Activated T-cell treated with anti-CD3 and anti-CD28 coated beads, Interleukin-2, amount 50 U/mL, for 72 hours (primary cell): ENCODE measurements around the gene TRAK1. TPM values are rescaled to one million over a fixed set of nuclear protein-coding genes. Genes with fewer than 3 reads are reported as not detected.
A peak's percentile ranks its signal among the peaks of the same experiment; 100 is the strongest.

Experiments
- ATAC-seq, 2 donors: fragments of 150-1000 bp; cut with Tn5 transposase; replicated peaks in 1 of 2; 2 replicates each; pipeline ENCODE4 v1.10.0; 2021; ENCODE audit warnings: moderate library complexity in 2 of 2, mild to moderate bottlenecking in 1 of 2
- DNase-seq, 2 donors: peaks; one replicate each; pipeline ENCODE4 v3.0.0; 2021 to 2022; ENCODE audit warnings: mixed read lengths in 1 of 2
- H3K27ac Mint-ChIP-seq: one replicate; pipeline ENCODE4 v1.8.0; 2022; ENCODE audit warnings: mild to moderate bottlenecking, moderate library complexity, mixed read lengths
- H3K27me3 Mint-ChIP-seq: one replicate; pipeline ENCODE4 v1.8.0; 2022; ENCODE audit warnings: low read depth, mixed read lengths
- H3K36me3 Mint-ChIP-seq, 2 donors: one replicate each; pipeline ENCODE4 v1.8.0; 2022; ENCODE audit warnings: mixed read lengths in 2 of 2, mild to moderate bottlenecking in 1 of 2; ENCODE audit not compliant: insufficient read depth in 2 of 2
- H3K4me1 Mint-ChIP-seq: one replicate; pipeline ENCODE4 v1.8.0; 2022; ENCODE audit warnings: low read depth, mixed read lengths
- H3K4me3 Mint-ChIP-seq, 2 donors: one replicate each; pipeline ENCODE4 v1.8.0; 2022; ENCODE audit warnings: mild to moderate bottlenecking in 2 of 2, mixed read lengths in 2 of 2, moderate library complexity in 2 of 2
- H3K9me3 Mint-ChIP-seq, 2 donors: one replicate each; pipeline ENCODE4 v1.8.0; 2022; ENCODE audit warnings: mixed read lengths in 2 of 2
- total RNA-seq, 2 donors: library from RNA; stranded (reverse); gene quantifications; one replicate each; pipeline ENCODE4 v1.2.3, GENCODE V29; 2022

The TRAK1 gene
- total RNA-seq, 2 donors from 2014 or later, result 17.8 to 19.6 TPM

DNA sequence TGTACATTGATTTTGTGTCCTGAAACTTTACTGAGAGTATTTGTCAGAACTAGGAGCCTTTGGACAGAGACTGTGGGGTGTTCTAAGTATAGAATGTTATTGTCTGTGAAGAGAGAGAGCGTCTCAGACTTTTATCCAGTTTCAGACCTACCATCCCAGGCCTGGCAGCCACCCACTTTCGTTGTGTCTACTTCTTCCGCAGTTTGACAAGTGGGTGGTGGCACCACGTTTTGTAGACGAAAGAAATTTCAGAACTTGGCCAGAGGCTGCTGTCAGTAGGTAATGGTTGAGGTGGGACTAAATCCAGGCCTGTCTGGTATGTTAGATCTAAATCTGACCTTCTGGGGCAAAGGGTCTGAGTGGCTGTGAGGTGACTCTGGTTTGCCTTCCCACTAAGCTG lies 13.4 kb upstream of the TRAK1 start:
- DNase-seq (no peak), ATAC-seq (no peak)
- H3K27ac Mint-ChIP-seq, result peak overlapping the region; percentile 8
- peaks cover 2 to 3% of the 10 kb centered on the region in 2 donors for H3K9me3 Mint-ChIP-seq
- H3K27me3 Mint-ChIP-seq, result no peaks in the 10 kb centered on the region
- peaks cover 50% of the 10 kb centered on the region for H3K4me1 Mint-ChIP-seq
- H3K4me3 Mint-ChIP-seq, result no peak overlapping the region
- H3K36me3 Mint-ChIP-seq, result peaks cover 2 to 5% of the 10 kb centered on the region in 2 donors

- Mint-ChIP-seq H3K27ac (no peak overlapping the region), H3K9me3 (peaks cover 2 to 3% of the 10 kb centered on the region in 2 donors), H3K36me3 (peaks cover 2 to 5% of the 10 kb centered on the region in 2 donors), H3K4me1 (peaks cover 50% of the 10 kb centered on the region), H3K4me3 (no peak overlapping the region), H3K27me3 (no peaks in the 10 kb centered on the region)
- DNase-seq (no peak), ATAC-seq (no peak)
Measured at GRCh38 chr3:42078677-42079076, 12.5 kb upstream of the TRAK1 start.

GRCh38 chr3:42079701-42080452 lies 11.3 kb upstream of the TRAK1 start:
- ATAC-seq, result no peak

DNA sequence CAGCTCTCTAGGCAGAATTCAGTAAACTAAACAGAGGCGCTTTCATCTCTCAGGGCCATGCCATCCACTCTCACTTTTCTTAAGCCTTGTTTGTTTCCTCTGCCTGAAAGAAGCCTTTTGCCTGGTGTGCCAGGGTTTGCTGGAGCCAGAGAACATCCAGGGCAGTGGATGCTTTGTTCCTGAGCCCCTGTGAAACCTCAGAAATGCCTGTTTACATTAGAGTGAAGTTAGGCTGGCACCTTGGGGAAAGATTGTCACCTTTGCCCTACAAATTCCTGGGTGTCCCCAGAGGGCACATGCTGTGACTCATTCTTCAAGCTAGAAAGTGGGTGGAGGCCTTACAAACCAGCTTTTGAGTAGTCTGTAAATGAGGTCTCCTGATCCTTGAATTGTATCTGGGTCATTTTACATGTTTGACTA lies 10.7 kb upstream of the TRAK1 start:
- ATAC-seq (peak; percentile 82 to 83), DNase-seq (peak in 1 of 2 donors; percentile 31)
- Mint-ChIP-seq H3K4me3 (peak overlapping the region; percentile 44 to 92), H3K27ac (peak overlapping the region; percentile 84), H3K27me3 (no peaks in the 10 kb centered on the region), H3K9me3 (peaks cover 2 to 3% of the 10 kb centered on the region in 2 donors), H3K4me1 (peaks cover 59% of the 10 kb centered on the region), H3K36me3 (peaks cover 2 to 5% of the 10 kb centered on the region in 2 donors)

More at GRCh38 chr3:42079701-42080452, 11.3 kb upstream of the TRAK1 start:
- no peaks in the 10 kb centered on the region for H3K27me3 Mint-ChIP-seq
- H3K36me3 Mint-ChIP-seq, result peaks cover 2 to 5% of the 10 kb centered on the region in 2 donors
- DNase-seq, result no peak
- peaks cover 53% of the 10 kb centered on the region for H3K4me1 Mint-ChIP-seq
- peaks cover 2 to 3% of the 10 kb centered on the region in 2 donors for H3K9me3 Mint-ChIP-seq
- H3K4me3 Mint-ChIP-seq, result peak overlapping the region; percentile 44 to 92
- peak overlapping the region; percentile 84 for H3K27ac Mint-ChIP-seq

- Mint-ChIP-seq H3K27ac (peak overlapping the region; percentile 96), H3K4me1 (peaks cover 68% of the 10 kb centered on the region), H3K9me3 (no peaks in the 10 kb centered on the region), H3K36me3 (peaks cover 0 to 4% of the 10 kb centered on the region in 2 donors), H3K4me3 (peak overlapping the region; percentile 65 to 92), H3K27me3 (no peaks in the 10 kb centered on the region)
- ATAC-seq (peak; percentile 56 to 57), DNase-seq (no peak)
Measured at GRCh38 chr3:42081838-42082473, 9.2 kb upstream of the TRAK1 start.

DNA sequence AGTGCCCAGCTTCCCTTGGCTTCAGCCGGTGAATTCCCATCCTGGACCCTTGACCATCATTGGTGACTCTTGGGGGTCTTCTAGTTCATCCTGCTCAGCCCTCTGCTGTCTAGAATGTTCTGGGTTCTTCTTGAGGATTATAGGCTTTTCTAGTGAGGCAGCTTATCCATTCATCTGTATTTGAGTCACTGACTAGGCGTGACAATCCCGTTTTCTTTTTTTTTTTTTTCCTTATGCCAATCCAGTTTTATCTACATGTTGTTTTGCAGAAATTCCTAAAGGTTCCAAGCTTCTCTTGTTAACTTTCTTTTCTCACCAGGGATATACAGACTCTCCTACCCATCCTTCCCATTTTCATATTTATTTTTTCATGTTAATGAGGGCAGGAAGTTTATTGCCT lies 6.6 kb upstream of the TRAK1 start:
- no peak for ATAC-seq
- DNase-seq, result no peak
- no peaks in the 10 kb centered on the region for H3K9me3 Mint-ChIP-seq
- peaks cover 70% of the 10 kb centered on the region for H3K4me1 Mint-ChIP-seq
- H3K27ac Mint-ChIP-seq, result no peak overlapping the region
- H3K36me3 Mint-ChIP-seq, result peaks cover 0 to 2% of the 10 kb centered on the region in 2 donors
- H3K27me3 Mint-ChIP-seq, result no peaks in the 10 kb centered on the region
- no peak overlapping the region for H3K4me3 Mint-ChIP-seq

DNA sequence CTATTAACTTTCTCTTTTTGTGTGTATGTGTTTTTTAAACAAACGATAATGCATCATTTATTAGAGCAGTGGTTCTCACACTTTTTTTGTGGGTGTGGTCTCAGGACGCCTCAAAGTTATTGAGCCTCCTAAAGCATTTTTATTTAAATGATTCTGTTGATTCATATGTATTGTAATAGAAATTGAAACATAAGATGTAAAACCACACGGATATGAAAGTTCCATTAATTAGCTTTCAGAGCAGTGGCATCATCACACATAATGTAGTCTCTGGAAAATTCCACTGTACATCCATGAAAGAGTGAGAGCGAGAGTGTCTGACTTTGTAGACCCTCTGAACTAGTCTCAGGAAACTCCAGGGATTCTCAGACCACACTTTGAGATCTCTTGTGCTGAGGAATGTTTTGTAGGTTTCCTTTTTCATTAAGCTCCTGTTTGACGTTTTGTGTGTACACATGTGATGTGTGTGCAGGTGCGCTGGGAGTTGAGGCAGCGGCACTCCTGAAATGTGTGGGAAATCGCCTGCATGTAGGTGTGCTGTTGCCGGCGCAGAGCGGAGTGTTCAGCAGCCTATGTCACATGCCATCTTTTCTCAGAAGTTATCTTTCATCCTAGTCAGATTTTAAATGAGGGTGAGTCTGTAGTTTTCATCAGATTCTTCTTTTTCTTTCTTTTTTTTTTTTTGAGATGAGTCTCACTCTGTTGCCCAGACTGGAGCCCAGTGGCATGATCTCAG lies 5.3 kb upstream of the TRAK1 start:
- Mint-ChIP-seq H3K36me3 (peaks cover 0 to 9% of the 10 kb centered on the region in 2 donors), H3K4me1 (peaks cover 70% of the 10 kb centered on the region), H3K9me3 (no peaks in the 10 kb centered on the region), H3K27ac (peak overlapping the region; percentile 70), H3K4me3 (peak overlapping the region; percentile 56 to 61), H3K27me3 (no peaks in the 10 kb centered on the region)
- peak in 1 of 2 donors; percentile 44 for ATAC-seq
- no peak for DNase-seq

GRCh38 chr3:42088803-42089530 lies 2.2 kb upstream of the TRAK1 start:
- H3K4me3 Mint-ChIP-seq, result no peak overlapping the region
- no peak for ATAC-seq
- H3K27ac Mint-ChIP-seq, result no peak overlapping the region
- no peaks in the 10 kb centered on the region for H3K9me3 Mint-ChIP-seq
- no peak for DNase-seq
- H3K27me3 Mint-ChIP-seq, result no peaks in the 10 kb centered on the region
- H3K36me3 Mint-ChIP-seq, result peaks cover 5 to 16% of the 10 kb centered on the region in 2 donors
- peaks cover 74% of the 10 kb centered on the region for H3K4me1 Mint-ChIP-seq

DNA sequence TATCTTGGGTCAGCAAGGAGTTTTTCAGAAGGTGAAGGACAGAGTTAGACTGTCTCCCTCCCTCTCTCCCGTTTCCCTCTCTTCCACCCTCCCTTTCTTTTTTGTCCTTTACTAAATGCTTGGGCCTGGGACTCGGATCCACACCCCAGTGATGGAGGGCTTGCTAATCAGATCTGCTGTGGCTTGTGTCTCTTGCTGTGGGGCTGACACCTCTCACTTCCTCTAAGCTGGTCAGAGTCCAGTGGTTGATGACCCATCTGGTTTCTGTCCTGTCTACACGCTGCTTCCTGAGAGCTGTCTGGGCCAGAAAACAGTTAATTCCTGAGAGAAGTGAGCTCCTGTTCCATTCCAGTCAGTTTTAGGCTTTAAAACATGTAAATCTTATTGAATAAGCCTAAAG lies 849 bp downstream of the TRAK1 start:
- H3K27ac Mint-ChIP-seq, result no peak overlapping the region
- peak overlapping the region; percentile 8 to 41 for H3K4me3 Mint-ChIP-seq
- ATAC-seq (peak; percentile 47 to 56), DNase-seq (no peak)
- H3K4me1 Mint-ChIP-seq, result peaks cover 78% of the 10 kb centered on the region
- no peaks in the 10 kb centered on the region for H3K27me3 Mint-ChIP-seq
- H3K9me3 Mint-ChIP-seq, result no peaks in the 10 kb centered on the region
- H3K36me3 Mint-ChIP-seq, result peaks cover 5 to 13% of the 10 kb centered on the region in 2 donors

DNA sequence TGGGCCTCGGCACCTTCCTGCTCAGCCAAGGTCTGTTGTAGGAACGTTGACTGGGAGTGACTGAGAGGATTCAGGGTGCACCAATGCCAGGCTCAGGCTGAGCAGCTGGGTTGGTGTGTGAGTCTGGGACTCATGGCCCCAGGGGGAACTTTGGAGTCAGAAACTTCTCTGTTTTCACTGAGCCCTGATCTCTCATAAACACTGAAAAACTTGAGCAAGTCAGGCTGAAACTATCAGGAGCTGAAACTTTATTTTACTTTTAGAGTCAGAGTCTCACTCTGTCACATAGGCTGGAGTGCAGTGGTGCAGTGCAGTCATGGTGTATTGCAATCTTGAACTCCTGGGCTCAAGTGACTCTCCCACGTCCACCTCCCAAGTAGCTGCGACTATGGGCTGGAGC lies 3.0 kb downstream of the TRAK1 start:
- H3K4me3 Mint-ChIP-seq, result peak overlapping the region; percentile 34 to 50
- DNase-seq (no peak), ATAC-seq (peak; percentile 43 to 52)
- no peaks in the 10 kb centered on the region for H3K27me3 Mint-ChIP-seq
- no peaks in the 10 kb centered on the region for H3K9me3 Mint-ChIP-seq
- no peak overlapping the region for H3K27ac Mint-ChIP-seq
- peaks cover 82% of the 10 kb centered on the region for H3K4me1 Mint-ChIP-seq
- peaks cover 5 to 13% of the 10 kb centered on the region in 2 donors for H3K36me3 Mint-ChIP-seq

DNA sequence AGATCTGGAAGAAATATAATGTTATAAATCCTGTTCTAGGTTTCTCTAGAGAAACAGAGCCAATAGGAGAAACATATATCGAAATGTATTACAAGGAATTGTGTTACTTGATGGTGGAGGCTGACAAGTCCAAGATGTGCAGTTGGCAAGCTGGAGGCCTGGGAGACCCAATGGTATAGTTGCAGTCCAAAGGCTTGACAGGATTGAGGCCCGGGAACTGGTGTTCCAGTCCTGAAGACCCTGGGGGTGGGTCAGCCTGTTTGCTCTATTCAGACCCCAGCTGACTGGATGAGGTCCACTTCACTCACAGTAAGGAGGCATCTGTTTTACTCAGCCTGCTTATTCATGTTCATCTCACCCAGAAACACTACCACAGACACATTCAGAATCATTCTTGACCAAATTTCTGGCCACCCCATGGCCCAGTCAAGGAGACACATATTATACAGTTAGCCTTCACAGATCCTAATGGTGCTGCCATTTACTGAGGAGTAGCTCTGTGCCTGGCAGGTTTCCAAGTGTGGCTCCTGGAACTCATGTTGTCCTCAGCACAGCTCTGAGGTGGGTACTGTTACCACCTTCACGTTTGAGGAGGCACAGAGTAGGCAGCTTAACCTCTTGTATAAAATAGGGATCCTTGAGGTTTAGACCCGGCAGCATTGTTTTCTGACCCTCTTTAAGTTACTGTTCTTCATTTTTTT lies 3.7 kb downstream of the TRAK1 start:
- Mint-ChIP-seq H3K27me3 (no peaks in the 10 kb centered on the region), H3K27ac (no peak overlapping the region), H3K9me3 (no peaks in the 10 kb centered on the region), H3K4me1 (peaks cover 78% of the 10 kb centered on the region), H3K4me3 (no peak overlapping the region), H3K36me3 (peaks cover 5 to 12% of the 10 kb centered on the region in 2 donors)
- ATAC-seq (peak in 1 of 2 donors; percentile 22), DNase-seq (no peak)

DNA sequence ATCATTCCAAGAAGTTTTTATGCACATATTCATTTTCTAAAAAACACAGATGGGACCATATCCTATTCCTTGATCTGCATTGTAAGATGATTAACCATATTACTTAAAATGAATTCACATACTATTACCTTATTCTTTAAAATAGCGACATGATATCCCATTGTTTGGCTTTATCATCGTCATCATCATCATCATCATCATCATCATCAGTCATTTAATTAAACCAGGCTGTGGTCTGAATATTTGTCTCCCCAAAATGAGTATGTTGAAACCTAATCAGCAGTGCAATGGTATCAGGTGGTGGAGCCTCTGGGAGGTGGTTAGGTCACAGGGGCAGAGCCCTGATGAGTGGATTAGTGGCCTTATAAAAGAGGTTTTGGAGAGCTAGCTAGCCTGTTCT lies 4.4 kb downstream of the TRAK1 start:
- Mint-ChIP-seq H3K36me3 (peaks cover 5 to 9% of the 10 kb centered on the region in 2 donors), H3K9me3 (no peaks in the 10 kb centered on the region), H3K27ac (no peak overlapping the region), H3K27me3 (no peaks in the 10 kb centered on the region), H3K4me1 (peaks cover 71% of the 10 kb centered on the region), H3K4me3 (no peak overlapping the region)
- ATAC-seq, result no peak
- DNase-seq, result no peak
